Measurements from ENCODE around the gene LRP3. TPM values are rescaled to one million over a fixed set of nuclear protein-coding genes. Genes with fewer than 3 reads are reported as not detected.

Gene LRP3
- total and polyA plus RNA-seq, 2 experiments from 2014 or later: 3.5 to 62.7 TPM

GRCh38 chr19:33234736-33235135, 40.6 kb downstream of the LRP3 start:
- no peaks in the 10 kb centered on the region for H3K9me2 ChIP-seq (ENCODE audit: insufficient read depth)
- Mint-ChIP-seq H3K4me1 (0 out of 3 replicates have a peak, but pooled peaks cover 1% of the 10 kb centered on the region), H3K4me3 (no peak overlapping the region), H3K9me3 (peaks cover 4% of the 10 kb centered on the region; the same call in 1 of the 3 replicates), H3K27ac (no peak overlapping the region), H3K36me3 (ENCODE audit: low read depth) (no peaks in the 10 kb centered on the region; the same call in 2 of the 3 replicates), H3K27me3 (ENCODE audit: insufficient read depth, low read depth, poor library complexity) (peaks cover 3% of the 10 kb centered on the region)
- H3K27me3 ChIP-seq (ENCODE audit: insufficient read depth): no peaks in the 10 kb centered on the region
- ATAC-seq (no peak), DNase-seq (ENCODE audit: low spot score) (no peak)
- H3K79me2 ChIP-seq (replicated peaks; ENCODE audit: insufficient read depth): no peaks in the 10 kb centered on the region
- no peaks in the 10 kb centered on the region for H3K36me3 ChIP-seq (ENCODE audit: insufficient read depth)
- H3K4me1 ChIP-seq (ENCODE audit: insufficient read depth): no peaks in the 10 kb centered on the region
- H3K4me3 ChIP-seq: no peak overlapping the region
- TF ChIP-seq EZH2phosphoT487 (IDR thresholded peaks at IDR 0.05; ENCODE audit: unreplicated experiment) (no peak), ZNF331 (CRISPR knock-in tag; IDR thresholded peaks at IDR 0.05; ENCODE audit: low read depth) (no peak), CREB1 (CRISPR knock-in tag; IDR thresholded peaks at IDR 0.05; ENCODE audit: low read depth) (no peak), EZH2 (IDR thresholded peaks at IDR 0.05; ENCODE audit: low read depth, unreplicated experiment) (no peak), REST (IDR thresholded peaks at IDR 0.05; ENCODE audit: unreplicated experiment) (no peak), POLR2AphosphoS5 (IDR thresholded peaks at IDR 0.05; ENCODE audit: low read depth) (no peak), NANOG (IDR thresholded peaks at IDR 0.05; ENCODE audit: borderline replicate concordance) (no peak), ZNF114 (CRISPR knock-in tag; IDR thresholded peaks at IDR 0.05) (no peak), JUNB (IDR thresholded peaks at IDR 0.05; ENCODE audit: unreplicated experiment) (no peak), STAT1 (IDR thresholded peaks at IDR 0.05; ENCODE audit: unreplicated experiment) (no peak)
- TF ChIP-seq, protein P1, sequence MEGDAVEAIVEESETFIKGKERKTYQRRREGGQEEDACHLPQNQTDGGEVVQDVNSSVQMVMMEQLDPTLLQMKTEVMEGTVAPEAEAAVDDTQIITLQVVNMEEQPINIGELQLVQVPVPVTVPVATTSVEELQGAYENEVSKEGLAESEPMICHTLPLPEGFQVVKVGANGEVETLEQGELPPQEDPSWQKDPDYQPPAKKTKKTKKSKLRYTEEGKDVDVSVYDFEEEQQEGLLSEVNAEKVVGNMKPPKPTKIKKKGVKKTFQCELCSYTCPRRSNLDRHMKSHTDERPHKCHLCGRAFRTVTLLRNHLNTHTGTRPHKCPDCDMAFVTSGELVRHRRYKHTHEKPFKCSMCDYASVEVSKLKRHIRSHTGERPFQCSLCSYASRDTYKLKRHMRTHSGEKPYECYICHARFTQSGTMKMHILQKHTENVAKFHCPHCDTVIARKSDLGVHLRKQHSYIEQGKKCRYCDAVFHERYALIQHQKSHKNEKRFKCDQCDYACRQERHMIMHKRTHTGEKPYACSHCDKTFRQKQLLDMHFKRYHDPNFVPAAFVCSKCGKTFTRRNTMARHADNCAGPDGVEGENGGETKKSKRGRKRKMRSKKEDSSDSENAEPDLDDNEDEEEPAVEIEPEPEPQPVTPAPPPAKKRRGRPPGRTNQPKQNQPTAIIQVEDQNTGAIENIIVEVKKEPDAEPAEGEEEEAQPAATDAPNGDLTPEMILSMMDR (conservative IDR thresholded peaks at IDR 0.05; ENCODE audit: low read depth in 2 of 2): no peak
- TF ChIP-seq, protein P2, sequence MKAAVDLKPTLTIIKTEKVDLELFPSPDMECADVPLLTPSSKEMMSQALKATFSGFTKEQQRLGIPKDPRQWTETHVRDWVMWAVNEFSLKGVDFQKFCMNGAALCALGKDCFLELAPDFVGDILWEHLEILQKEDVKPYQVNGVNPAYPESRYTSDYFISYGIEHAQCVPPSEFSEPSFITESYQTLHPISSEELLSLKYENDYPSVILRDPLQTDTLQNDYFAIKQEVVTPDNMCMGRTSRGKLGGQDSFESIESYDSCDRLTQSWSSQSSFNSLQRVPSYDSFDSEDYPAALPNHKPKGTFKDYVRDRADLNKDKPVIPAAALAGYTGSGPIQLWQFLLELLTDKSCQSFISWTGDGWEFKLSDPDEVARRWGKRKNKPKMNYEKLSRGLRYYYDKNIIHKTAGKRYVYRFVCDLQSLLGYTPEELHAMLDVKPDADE (IDR thresholded peaks at IDR 0.05): no peak
- TF ChIP-seq, protein P3, sequence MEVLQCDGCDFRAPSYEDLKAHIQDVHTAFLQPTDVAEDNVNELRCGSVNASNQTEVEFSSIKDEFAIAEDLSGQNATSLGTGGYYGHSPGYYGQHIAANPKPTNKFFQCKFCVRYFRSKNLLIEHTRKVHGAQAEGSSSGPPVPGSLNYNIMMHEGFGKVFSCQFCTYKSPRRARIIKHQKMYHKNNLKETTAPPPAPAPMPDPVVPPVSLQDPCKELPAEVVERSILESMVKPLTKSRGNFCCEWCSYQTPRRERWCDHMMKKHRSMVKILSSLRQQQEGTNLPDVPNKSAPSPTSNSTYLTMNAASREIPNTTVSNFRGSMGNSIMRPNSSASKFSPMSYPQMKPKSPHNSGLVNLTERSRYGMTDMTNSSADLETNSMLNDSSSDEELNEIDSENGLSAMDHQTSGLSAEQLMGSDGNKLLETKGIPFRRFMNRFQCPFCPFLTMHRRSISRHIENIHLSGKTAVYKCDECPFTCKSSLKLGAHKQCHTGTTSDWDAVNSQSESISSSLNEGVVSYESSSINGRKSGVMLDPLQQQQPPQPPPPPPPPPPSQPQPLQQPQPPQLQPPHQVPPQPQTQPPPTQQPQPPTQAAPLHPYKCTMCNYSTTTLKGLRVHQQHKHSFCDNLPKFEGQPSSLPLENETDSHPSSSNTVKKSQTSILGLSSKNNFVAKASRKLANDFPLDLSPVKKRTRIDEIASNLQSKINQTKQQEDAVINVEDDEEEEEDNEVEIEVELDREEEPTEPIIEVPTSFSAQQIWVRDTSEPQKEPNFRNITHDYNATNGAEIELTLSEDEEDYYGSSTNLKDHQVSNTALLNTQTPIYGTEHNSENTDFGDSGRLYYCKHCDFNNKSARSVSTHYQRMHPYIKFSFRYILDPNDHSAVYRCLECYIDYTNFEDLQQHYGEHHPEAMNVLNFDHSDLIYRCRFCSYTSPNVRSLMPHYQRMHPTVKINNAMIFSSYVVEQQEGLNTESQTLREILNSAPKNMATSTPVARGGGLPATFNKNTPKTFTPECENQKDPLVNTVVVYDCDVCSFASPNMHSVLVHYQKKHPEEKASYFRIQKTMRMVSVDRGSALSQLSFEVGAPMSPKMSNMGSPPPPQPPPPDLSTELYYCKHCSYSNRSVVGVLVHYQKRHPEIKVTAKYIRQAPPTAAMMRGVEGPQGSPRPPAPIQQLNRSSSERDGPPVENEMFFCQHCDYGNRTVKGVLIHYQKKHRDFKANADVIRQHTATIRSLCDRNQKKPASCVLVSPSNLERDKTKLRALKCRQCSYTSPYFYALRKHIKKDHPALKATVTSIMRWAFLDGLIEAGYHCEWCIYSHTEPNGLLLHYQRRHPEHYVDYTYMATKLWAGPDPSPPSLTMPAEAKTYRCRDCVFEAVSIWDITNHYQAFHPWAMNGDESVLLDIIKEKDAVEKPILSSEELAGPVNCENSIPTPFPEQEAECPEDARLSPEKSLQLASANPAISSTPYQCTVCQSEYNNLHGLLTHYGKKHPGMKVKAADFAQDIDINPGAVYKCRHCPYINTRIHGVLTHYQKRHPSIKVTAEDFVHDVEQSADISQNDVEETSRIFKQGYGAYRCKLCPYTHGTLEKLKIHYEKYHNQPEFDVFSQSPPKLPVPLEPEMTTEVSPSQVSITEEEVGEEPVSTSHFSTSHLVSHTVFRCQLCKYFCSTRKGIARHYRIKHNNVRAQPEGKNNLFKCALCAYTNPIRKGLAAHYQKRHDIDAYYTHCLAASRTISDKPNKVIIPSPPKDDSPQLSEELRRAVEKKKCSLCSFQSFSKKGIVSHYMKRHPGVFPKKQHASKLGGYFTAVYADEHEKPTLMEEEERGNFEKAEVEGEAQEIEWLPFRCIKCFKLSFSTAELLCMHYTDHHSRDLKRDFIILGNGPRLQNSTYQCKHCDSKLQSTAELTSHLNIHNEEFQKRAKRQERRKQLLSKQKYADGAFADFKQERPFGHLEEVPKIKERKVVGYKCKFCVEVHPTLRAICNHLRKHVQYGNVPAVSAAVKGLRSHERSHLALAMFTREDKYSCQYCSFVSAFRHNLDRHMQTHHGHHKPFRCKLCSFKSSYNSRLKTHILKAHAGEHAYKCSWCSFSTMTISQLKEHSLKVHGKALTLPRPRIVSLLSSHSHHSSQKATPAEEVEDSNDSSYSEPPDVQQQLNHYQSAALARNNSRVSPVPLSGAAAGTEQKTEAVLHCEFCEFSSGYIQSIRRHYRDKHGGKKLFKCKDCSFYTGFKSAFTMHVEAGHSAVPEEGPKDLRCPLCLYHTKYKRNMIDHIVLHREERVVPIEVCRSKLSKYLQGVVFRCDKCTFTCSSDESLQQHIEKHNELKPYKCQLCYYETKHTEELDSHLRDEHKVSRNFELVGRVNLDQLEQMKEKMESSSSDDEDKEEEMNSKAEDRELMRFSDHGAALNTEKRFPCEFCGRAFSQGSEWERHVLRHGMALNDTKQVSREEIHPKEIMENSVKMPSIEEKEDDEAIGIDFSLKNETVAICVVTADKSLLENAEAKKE (CRISPR knock-in tag; IDR thresholded peaks at IDR 0.05): no peak
- H3K27ac ChIP-seq (ENCODE audit: low read depth): no peak overlapping the region
- no peaks in the 10 kb centered on the region for H3F3A ChIP-seq (replicated peaks; ENCODE audit: low read depth)
- no peaks in the 10 kb centered on the region for H4K20me1 ChIP-seq (replicated peaks; ENCODE audit: insufficient read depth)
- no peak overlapping the region for H2AFZ ChIP-seq
- H3K4me2 ChIP-seq: no peak overlapping the region
